Measurements from ENCODE around the gene ST14. TPM values are rescaled to one million over a fixed set of nuclear protein-coding genes. Genes with fewer than 3 reads are reported as not detected.
"Not testable (repeated sequence)": the region's sequence is repeated elsewhere in the genome, so short reads cannot be mapped to it uniquely, and the experiment has no call there.

ST14 gene
- total RNA-seq, 1 experiment from 2014 or later = 1.8 TPM

- intact Hi-C loops (cut with micrococcal nuclease; ENCODE audit: unreplicated experiment) (no loop called here), in situ Hi-C loops (cut with HindIII; ENCODE audit: low pct_unique_long_range_greater_than_20kb, low sequenced_read_pairs) (no loop called here)
- ATAC-seq (no peak), DNase-seq (ENCODE audit: low read depth, low spot score) (no peak)
- Histone ChIP-seq H3K4me1 (ENCODE audit: control insufficient read depth, insufficient read depth, low read length) (no peaks in the 10 kb centered on the region), H3K27me3 (ENCODE audit: control insufficient read depth, insufficient read depth, low read length) (no peaks in the 10 kb centered on the region), H3K27ac (ENCODE audit: low read length) (no peak overlapping the region), H3K4me3 (ENCODE audit: low read depth in 2 of 2, low read length in 2 of 2) (no peak overlapping the region), H3K9me3 (ENCODE audit: control insufficient read depth, insufficient read depth, low read depth, low read length) (no peaks in the 10 kb centered on the region; the same call in 1 of the 2 replicates), H3K36me3 (ENCODE audit: control insufficient read depth, insufficient read depth, low read length) (no peaks in the 10 kb centered on the region)
- no TSS peak for BruUV-seq (replicated peaks)
- POLR2A ChIA-PET = no interaction called here
- CTCF ChIA-PET = no interaction called here
- TF ChIP-seq TCF7L2 (IDR thresholded peaks at IDR 0.05; ENCODE audit: low read depth, low read length) (no peak), SIN3A (IDR thresholded peaks at IDR 0.05; ENCODE audit: borderline replicate concordance, insufficient read depth, low read depth, low read length) (no peak), POLR2AphosphoS5 (IDR thresholded peaks at IDR 0.05; ENCODE audit: low read depth, low read length) (no peak)
- TF ChIP-seq, protein P1, sequence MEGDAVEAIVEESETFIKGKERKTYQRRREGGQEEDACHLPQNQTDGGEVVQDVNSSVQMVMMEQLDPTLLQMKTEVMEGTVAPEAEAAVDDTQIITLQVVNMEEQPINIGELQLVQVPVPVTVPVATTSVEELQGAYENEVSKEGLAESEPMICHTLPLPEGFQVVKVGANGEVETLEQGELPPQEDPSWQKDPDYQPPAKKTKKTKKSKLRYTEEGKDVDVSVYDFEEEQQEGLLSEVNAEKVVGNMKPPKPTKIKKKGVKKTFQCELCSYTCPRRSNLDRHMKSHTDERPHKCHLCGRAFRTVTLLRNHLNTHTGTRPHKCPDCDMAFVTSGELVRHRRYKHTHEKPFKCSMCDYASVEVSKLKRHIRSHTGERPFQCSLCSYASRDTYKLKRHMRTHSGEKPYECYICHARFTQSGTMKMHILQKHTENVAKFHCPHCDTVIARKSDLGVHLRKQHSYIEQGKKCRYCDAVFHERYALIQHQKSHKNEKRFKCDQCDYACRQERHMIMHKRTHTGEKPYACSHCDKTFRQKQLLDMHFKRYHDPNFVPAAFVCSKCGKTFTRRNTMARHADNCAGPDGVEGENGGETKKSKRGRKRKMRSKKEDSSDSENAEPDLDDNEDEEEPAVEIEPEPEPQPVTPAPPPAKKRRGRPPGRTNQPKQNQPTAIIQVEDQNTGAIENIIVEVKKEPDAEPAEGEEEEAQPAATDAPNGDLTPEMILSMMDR (IDR thresholded peaks at IDR 0.05) = no peak
- TF ChIP-seq, protein P2, sequence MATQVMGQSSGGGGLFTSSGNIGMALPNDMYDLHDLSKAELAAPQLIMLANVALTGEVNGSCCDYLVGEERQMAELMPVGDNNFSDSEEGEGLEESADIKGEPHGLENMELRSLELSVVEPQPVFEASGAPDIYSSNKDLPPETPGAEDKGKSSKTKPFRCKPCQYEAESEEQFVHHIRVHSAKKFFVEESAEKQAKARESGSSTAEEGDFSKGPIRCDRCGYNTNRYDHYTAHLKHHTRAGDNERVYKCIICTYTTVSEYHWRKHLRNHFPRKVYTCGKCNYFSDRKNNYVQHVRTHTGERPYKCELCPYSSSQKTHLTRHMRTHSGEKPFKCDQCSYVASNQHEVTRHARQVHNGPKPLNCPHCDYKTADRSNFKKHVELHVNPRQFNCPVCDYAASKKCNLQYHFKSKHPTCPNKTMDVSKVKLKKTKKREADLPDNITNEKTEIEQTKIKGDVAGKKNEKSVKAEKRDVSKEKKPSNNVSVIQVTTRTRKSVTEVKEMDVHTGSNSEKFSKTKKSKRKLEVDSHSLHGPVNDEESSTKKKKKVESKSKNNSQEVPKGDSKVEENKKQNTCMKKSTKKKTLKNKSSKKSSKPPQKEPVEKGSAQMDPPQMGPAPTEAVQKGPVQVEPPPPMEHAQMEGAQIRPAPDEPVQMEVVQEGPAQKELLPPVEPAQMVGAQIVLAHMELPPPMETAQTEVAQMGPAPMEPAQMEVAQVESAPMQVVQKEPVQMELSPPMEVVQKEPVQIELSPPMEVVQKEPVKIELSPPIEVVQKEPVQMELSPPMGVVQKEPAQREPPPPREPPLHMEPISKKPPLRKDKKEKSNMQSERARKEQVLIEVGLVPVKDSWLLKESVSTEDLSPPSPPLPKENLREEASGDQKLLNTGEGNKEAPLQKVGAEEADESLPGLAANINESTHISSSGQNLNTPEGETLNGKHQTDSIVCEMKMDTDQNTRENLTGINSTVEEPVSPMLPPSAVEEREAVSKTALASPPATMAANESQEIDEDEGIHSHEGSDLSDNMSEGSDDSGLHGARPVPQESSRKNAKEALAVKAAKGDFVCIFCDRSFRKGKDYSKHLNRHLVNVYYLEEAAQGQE (IDR thresholded peaks at IDR 0.05; ENCODE audit: insufficient read depth in 1 of 2, low read depth in 2 of 2, low read length in 1 of 2) = no peak
These were observed 10.8 kb downstream of the ST14 start for GRCh38 chr11:130170345-130170744.

GRCh38 chr11:130171534-130171933 lies 12.0 kb downstream of the ST14 start:
- Histone ChIP-seq H3K4me1 (ENCODE audit: control insufficient read depth, insufficient read depth, low read length) (no peaks in the 10 kb centered on the region), H3K9me3 (ENCODE audit: control insufficient read depth, insufficient read depth, low read depth, low read length) (no peaks in the 10 kb centered on the region; the same call in 1 of the 2 replicates), H3K4me3 (ENCODE audit: low read depth in 2 of 2, low read length in 2 of 2) (no peak overlapping the region), H3K36me3 (ENCODE audit: control insufficient read depth, insufficient read depth, low read length) (no peaks in the 10 kb centered on the region), H3K27ac (ENCODE audit: low read length) (no peak overlapping the region), H3K27me3 (ENCODE audit: control insufficient read depth, insufficient read depth, low read length) (no peaks in the 10 kb centered on the region)
- no peak for ATAC-seq
- POLR2A ChIA-PET = no interaction called here
- in situ Hi-C loops (cut with HindIII; ENCODE audit: low pct_unique_long_range_greater_than_20kb, low sequenced_read_pairs) = no loop called here
- CTCF ChIA-PET = no interaction called here
- DNase-seq (ENCODE audit: low read depth, low spot score) = no peak
- intact Hi-C loops (cut with micrococcal nuclease; ENCODE audit: unreplicated experiment) = no loop called here
- TF ChIP-seq SIN3A (IDR thresholded peaks at IDR 0.05; ENCODE audit: borderline replicate concordance, insufficient read depth, low read depth, low read length) (no peak), POLR2AphosphoS5 (IDR thresholded peaks at IDR 0.05; ENCODE audit: low read depth, low read length) (no peak), TCF7L2 (IDR thresholded peaks at IDR 0.05; ENCODE audit: low read depth, low read length) (no peak)
- TF ChIP-seq, protein P2 (IDR thresholded peaks at IDR 0.05; ENCODE audit: insufficient read depth in 1 of 2, low read depth in 2 of 2, low read length in 1 of 2) = no peak
- TF ChIP-seq, protein P1 (IDR thresholded peaks at IDR 0.05) = no peak
- BruUV-seq (replicated peaks) = no TSS peak

DNA sequence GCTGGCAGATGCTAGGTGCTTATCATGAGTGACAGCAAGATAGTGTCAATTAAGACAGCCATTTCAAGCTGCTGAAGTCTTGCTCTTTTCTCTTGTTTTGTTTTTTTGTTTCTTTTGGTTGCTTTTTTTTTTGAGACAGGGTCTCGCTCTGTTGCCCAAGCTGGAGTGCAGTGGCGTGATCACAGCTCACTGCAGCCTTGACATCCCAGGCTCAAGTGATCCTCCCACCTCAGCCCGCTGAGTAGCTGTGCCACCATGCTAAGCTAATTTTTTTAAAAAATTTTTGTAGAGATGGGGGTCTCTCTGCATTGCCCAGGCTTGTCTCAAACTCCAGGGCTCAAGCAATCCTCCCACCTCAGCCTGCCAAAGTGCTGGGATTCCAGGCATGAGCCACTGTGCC lies 12.4 kb downstream of the ST14 start:
- H3K9me3 ChIP-seq (ENCODE audit: control insufficient read depth, insufficient read depth, low read depth, low read length); BruUV-seq (replicated peaks); H3K4me3 ChIP-seq (ENCODE audit: low read depth in 2 of 2, low read length in 2 of 2); H3K27ac ChIP-seq (ENCODE audit: low read length); DNase-seq (ENCODE audit: low read depth, low spot score); CTCF ChIA-PET; ATAC-seq; intact Hi-C loops (cut with micrococcal nuclease; ENCODE audit: unreplicated experiment); H3K36me3 ChIP-seq (ENCODE audit: control insufficient read depth, insufficient read depth, low read length); in situ Hi-C loops (cut with HindIII; ENCODE audit: low pct_unique_long_range_greater_than_20kb, low sequenced_read_pairs); H3K27me3 ChIP-seq (ENCODE audit: control insufficient read depth, insufficient read depth, low read length); H3K4me1 ChIP-seq (ENCODE audit: control insufficient read depth, insufficient read depth, low read length); POLR2A ChIA-PET: not testable (repeated sequence)
